ENCODE data around the gene LRRC61. TPM values are rescaled to one million over a fixed set of nuclear protein-coding genes. Genes with fewer than 3 reads are reported as not detected.

LRRC61 gene
- polyA plus RNA-seq, 1 donor from 2014 or later: 29.1 TPM

DNA sequence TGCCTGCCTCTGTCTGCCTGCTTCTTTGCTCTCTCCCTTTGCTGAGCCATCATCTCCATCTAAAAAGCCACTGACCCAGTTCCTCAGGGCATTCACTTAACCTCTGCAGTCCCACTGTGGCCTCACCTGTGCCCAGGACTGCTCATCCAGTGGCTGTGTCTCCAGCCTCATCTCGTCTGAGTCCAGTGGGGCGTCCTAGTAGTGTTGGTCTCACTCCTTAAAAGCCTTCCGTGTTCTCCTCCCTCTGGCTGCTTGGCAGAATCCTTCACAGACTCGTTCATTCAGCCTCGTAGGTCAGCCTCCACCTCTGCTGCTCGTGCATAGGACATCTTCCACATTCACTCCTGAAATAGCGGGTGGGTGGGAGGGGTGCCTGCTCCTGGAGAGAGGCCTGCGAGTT is 11.0 kb downstream of the LRRC61 start:
- Mint-ChIP-seq H3K36me3 (peaks cover 8% of the 10 kb centered on the region), H3K27ac (no peak overlapping the region), H3K9me3 (no peaks in the 10 kb centered on the region), H3K4me3 (no peak overlapping the region), H3K4me1 (peaks cover 0 to 3% (median 0%) of the 10 kb centered on the region in 3 donors), H3K27me3 (peaks cover 1% of the 10 kb centered on the region)

DNA sequence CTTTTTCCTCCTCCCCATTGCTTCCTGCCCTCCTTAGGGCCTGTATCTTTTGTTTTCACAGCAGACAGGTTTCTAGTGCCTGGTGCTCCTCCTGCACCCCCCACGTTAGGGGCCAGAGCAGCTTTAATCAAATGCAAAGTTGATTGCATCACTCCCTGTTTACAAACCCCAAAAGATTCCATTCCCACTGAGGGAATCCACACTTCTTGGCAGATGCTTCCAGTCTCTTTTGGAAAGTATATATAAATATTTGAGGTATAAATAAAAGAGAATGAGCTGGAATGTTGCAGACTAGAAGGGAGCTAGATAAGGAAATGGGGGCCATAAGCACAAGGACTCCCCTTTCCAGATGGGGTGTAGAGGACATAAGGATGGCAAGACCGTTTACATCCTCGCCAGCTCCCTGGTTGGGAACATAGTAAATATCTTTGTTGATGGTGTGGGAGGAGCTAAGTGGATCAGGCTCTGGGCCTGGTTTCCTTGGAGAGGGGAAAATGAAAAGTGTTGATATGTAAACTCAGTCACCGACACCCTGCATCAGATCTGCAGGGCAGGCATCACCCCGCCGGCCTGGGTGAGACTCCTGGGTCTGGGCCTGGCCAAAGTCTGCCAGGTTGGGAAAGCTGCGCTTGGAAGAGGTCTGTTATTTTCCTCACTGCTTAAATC is 12.1 kb downstream of the LRRC61 start:
- peaks cover 10% of the 10 kb centered on the region for H3K27me3 Mint-ChIP-seq
- peak overlapping the region in 1 of 3 donors; percentile 54 for H3K27ac Mint-ChIP-seq
- H3K4me3 Mint-ChIP-seq: no peak overlapping the region
- peaks cover 3% of the 10 kb centered on the region in 3 donors for H3K4me1 Mint-ChIP-seq
- no peaks in the 10 kb centered on the region for H3K9me3 Mint-ChIP-seq
- H3K36me3 Mint-ChIP-seq: peaks cover 8% of the 10 kb centered on the region

DNA sequence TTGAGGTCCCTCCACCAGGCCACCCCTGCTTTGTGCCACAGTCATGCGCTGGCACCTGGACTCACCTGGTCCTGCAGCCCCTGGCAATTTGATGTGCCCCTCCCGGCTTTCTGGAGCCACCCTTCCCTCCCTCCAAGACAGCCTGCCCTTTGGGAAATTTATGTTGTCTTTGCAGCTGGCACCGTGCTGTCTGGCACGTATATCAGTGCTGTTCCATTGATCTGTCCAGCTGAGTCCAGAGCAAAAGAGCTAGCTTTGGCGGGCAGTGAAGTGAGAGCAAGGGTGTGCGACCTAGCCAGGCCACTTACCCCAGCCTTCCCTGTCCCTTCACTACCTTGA is 12.6 kb downstream of the LRRC61 start:
- Mint-ChIP-seq H3K4me3 (no peak overlapping the region), H3K9me3 (no peaks in the 10 kb centered on the region), H3K27me3 (peaks cover 11% of the 10 kb centered on the region), H3K36me3 (peaks cover 8% of the 10 kb centered on the region), H3K4me1 (peaks cover 3 to 4% (median 4%) of the 10 kb centered on the region in 3 donors), H3K27ac (no peak overlapping the region)

DNA sequence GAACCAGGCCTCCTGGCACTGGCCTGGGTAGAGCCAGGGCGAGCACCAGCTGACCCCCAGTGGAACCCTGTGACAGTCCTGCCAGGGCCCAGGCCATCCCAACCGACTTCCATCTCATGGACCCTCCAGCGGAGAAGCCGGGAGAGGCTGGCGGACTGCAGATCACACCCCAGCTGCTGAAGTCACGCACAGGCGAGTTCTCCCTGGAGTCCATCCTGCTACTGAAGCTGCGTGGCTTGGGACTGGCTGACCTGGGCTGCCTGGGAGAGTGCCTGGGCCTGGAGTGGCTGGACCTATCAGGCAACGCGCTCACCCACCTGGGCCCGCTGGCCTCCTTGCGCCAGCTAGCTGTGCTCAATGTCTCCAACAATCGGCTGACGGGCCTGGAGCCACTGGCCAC is 13.6 kb downstream of the LRRC61 start:
- Mint-ChIP-seq H3K4me1 (peaks cover 3 to 4% (median 4%) of the 10 kb centered on the region in 3 donors), H3K27me3 (peaks cover 12% of the 10 kb centered on the region), H3K4me3 (no peak overlapping the region), H3K36me3 (peaks cover 6% of the 10 kb centered on the region), H3K9me3 (no peaks in the 10 kb centered on the region), H3K27ac (no peak overlapping the region)

DNA sequence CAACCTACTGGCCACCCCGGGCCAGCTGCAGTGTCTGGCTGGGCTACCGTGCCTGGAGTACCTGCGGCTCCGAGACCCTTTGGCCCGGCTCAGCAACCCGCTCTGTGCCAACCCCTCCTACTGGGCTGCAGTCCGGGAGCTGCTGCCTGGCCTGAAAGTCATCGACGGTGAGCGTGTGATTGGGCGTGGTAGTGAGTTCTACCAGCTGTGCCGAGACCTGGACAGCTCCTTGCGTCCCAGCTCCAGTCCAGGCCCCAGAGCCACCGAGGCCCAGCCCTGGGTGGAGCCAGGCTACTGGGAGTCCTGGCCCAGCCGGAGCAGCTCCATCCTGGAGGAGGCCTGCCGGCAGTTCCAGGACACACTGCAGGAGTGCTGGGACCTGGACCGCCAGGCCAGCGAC is 14.0 kb downstream of the LRRC61 start:
- H3K4me1 Mint-ChIP-seq: peaks cover 3 to 4% (median 4%) of the 10 kb centered on the region in 3 donors

DNA sequence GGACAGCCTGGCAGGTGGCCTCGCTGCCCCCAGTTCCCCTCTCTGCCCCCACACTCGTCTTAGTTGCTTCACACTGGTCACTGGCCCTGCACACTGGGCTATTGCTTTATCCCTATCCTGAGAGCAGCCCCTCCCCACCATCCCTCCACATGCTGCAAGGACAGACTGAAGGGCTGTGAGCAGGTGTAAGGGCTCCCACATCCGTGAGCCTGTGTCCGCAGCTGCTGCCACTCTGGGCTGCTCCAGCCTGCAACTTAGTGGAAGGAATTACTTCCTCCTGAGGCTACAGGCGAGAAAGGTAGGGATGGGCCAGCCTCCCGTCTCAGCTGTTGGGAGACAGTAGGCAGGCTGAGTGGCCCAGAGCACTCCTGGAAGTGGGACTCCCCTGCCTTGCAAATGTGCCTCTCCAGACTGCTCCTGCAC is 14.5 kb downstream of the LRRC61 start:
- peaks cover 19% of the 10 kb centered on the region for H3K27me3 Mint-ChIP-seq
- no peaks in the 10 kb centered on the region for H3K9me3 Mint-ChIP-seq
- no peak overlapping the region for H3K27ac Mint-ChIP-seq
- H3K4me1 Mint-ChIP-seq: peaks cover 3 to 4% (median 4%) of the 10 kb centered on the region in 3 donors
- peaks cover 6% of the 10 kb centered on the region for H3K36me3 Mint-ChIP-seq
- H3K4me3 Mint-ChIP-seq: no peak overlapping the region

More for the DNA sequence above, 14.0 kb downstream of the LRRC61 start:
- Mint-ChIP-seq H3K4me3 (no peak overlapping the region), H3K9me3 (no peaks in the 10 kb centered on the region), H3K27me3 (peaks cover 17% of the 10 kb centered on the region), H3K36me3 (peaks cover 6% of the 10 kb centered on the region), H3K27ac (no peak overlapping the region)

DNA sequence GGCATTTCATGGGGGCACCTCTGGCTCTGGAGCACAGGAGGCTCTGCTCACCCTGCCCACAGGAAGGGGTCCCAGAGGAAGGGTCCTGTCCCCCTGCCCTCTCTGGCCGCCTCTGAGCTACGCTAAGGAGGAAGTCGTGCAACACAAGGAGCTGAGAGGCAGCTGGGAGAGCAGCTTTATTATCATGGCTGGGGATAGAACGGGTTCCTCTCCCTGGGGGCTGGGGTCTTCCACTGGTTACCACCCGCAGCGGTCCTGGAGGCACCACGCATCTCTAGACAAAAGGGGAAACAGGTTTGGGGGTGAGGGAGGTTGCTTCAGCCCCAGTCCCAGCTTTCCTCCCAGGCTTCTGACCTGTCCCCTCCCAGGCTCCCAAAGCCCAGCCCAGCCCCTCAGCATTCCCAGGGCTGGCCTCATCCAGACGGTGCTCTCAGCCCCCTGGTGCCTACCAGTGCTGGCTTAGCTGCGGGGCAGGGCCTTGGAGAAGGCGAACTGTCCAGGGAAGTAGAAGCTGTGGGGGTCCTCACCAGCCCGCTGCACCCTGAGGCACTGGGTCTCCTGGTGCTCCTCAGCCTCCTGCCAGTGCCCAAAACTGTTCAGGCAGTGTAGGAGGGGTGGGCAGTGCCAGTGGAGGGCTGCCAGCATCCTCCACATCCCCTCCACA is 15.1 kb downstream of the LRRC61 start:
- Mint-ChIP-seq H3K27ac (no peak overlapping the region), H3K36me3 (peaks cover 8% of the 10 kb centered on the region), H3K27me3 (peaks cover 19% of the 10 kb centered on the region), H3K4me1 (peaks cover 3 to 4% (median 4%) of the 10 kb centered on the region in 3 donors), H3K9me3 (no peaks in the 10 kb centered on the region), H3K4me3 (no peak overlapping the region)

DNA sequence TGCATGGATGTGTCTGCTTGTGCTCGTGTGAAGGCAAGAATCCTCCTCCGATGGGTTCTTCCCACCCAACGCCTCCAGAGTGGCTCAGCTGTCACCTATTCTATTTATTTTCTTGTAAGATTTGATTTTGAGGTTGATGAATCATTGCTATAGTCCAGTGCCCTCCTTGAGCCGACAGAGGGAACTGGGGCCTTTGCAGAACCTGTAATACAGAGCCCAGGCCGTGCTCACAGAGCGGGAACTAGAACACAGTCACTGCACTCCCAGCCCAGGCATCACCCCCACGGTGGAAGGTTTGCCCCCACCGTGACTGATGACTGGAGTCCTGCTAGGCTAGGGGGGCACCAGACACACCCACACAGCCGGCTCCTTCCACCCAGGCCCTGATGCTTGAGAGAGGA is 16.3 kb downstream of the LRRC61 start:
- H3K4me1 Mint-ChIP-seq: peaks cover 3 to 4% (median 4%) of the 10 kb centered on the region in 3 donors
- H3K4me3 Mint-ChIP-seq: no peak overlapping the region
- H3K9me3 Mint-ChIP-seq: peaks cover 0 to 4% (median 1%) of the 10 kb centered on the region in 3 donors
- no peak overlapping the region for H3K27ac Mint-ChIP-seq
- peaks cover 21% of the 10 kb centered on the region for H3K27me3 Mint-ChIP-seq
- H3K36me3 Mint-ChIP-seq: peaks cover 9% of the 10 kb centered on the region

DNA sequence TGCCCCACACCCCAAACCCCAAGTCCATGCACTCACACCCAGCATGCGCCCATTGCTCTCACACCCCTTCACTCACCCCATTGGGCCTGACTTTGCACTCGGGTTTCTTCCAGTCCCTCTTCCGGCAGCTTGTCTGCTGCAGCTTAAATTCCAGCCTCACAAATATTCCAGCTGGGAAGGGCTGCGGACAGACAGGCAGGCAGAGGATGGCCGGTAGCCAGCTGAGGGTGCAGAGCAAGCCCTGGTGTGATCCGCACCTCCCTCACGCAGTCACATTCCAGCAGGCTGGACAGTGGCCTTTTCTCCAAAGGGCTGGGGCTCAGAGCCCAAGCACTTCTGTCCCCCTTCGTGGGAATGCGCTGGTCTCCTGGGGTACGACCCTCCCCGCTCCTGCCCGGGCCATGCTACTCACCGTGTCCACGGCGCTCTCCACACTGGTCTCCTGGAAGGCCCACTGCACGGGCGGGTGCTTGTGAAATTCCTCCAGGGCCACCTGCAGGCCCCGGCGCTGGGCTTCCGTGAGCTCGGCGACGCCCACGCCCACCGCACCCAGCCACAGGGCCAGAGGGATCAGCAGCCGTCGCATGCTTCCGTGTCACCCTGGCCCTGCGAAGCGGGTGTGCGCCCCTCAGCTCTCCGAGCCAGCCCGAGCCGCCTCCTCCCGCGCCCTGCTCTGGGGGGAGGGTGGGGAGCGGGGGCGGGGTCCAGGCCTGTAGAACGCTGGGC is 17.0 kb downstream of the LRRC61 start:
- Mint-ChIP-seq H3K27me3 (peaks cover 21% of the 10 kb centered on the region), H3K4me1 (peaks cover 3 to 4% (median 4%) of the 10 kb centered on the region in 3 donors), H3K36me3 (peaks cover 9% of the 10 kb centered on the region), H3K4me3 (no peak overlapping the region), H3K27ac (no peak overlapping the region), H3K9me3 (peaks cover 0 to 4% (median 3%) of the 10 kb centered on the region in 3 donors)

DNA sequence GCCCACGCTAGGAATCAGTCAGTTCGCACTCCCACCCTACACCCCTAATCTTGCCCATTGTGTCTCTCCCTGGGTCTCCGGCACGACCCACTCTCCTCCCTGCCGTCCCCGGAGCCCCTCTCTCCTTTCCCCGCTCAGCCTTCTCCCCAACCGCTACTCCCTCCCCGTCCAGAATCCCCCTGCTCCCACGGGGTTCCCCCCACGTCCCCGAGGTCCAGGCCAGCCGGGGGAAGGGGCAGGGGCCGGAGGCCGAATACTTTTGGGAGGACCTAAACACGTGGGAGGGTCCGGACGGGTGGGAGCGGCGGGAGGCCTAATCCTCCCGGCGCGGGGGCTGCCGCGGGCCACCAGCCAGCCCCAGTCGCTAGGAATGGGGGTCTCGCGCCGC is 17.7 kb downstream of the LRRC61 start:
- H3K4me1 Mint-ChIP-seq: peaks cover 3 to 4% (median 4%) of the 10 kb centered on the region in 3 donors
- H3K27me3 Mint-ChIP-seq: peaks cover 21% of the 10 kb centered on the region

DNA sequence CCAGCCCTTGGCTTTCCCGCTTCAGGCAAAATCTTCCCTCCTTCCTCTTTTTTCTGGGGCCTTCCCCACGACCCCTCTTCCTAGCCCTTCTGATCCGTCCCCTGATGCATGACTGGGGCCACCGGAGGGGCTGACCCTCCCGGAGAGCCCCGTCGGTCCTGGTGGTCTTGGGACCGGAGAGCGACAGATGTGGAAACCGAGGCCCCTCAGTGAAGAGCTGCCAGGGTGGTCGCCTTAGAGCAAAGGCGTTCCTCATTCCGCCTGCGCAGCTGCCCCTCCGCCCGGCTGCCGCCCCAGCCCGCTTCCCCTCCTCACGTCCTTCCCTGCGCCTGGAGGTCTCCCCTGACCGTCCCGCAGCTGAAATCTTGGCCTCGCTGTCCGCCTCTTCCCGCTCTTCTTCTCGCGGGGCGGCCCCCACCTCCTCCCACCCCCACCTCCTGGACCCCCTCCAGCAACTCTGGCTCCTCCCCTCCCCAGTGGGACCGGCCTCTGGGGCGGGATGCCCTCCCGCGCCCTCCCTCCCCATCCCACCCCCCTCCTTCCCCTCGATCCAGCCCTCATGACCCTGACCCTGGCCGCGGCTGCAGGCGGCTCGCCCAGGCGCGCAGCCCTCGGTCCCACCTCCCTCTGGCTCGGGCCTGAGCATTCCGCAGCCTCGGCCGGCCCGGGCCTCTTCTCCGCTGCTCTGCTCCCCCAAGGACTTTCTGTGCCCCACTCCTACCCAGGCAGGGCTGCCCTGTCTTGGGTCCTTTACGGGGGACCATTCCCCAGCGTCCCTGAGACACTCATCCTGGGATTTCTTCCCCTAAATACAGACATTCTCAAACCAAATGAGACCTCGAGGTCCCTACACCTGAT is 18.3 kb downstream of the LRRC61 start, which contains the start of gene RARRES2:
RARRES2 (minus strand) TSS at position 367 of the 858 bp plus-strand sequence. CDS start 1,020 bp downstream, outside the sequence.
- Mint-ChIP-seq H3K9me3 (peaks cover 0 to 4% (median 3%) of the 10 kb centered on the region in 3 donors), H3K36me3 (peaks cover 7% of the 10 kb centered on the region), H3K27me3 (peaks cover 21% of the 10 kb centered on the region), H3K4me3 (no peak within 1 kb of the TSS), H3K27ac (no peak within 1 kb of the TSS), H3K4me1 (peaks cover 0 to 4% (median 4%) of the 10 kb centered on the region in 3 donors)

More for the DNA sequence above, 17.7 kb downstream of the LRRC61 start:
- Mint-ChIP-seq H3K9me3 (peaks cover 0 to 4% (median 3%) of the 10 kb centered on the region in 3 donors), H3K36me3 (peaks cover 9% of the 10 kb centered on the region), H3K27ac (no peak overlapping the region), H3K4me3 (no peak overlapping the region)

DNA sequence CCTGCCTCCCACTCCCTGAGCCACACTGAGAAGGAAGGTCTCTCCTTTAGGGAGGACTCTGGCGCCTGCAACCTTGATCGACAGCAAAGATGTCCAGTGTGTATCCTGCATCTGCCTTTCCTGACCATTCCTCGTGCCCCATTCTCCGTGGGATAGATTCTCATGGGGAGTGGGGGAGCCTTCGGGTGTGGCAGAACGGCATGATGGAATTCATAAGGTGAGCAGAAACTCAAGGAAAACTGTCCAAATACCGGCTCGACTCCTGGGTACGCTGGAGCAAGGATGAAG is 18.9 kb downstream of the LRRC61 start:
- peaks cover 21% of the 10 kb centered on the region for H3K27me3 Mint-ChIP-seq
- peaks cover 7% of the 10 kb centered on the region for H3K36me3 Mint-ChIP-seq
- H3K9me3 Mint-ChIP-seq: peaks cover 0 to 4% (median 3%) of the 10 kb centered on the region in 3 donors
- H3K4me1 Mint-ChIP-seq: peaks cover 0 to 4% (median 4%) of the 10 kb centered on the region in 3 donors
- no peak overlapping the region for H3K4me3 Mint-ChIP-seq
- H3K27ac Mint-ChIP-seq: no peak overlapping the region

DNA sequence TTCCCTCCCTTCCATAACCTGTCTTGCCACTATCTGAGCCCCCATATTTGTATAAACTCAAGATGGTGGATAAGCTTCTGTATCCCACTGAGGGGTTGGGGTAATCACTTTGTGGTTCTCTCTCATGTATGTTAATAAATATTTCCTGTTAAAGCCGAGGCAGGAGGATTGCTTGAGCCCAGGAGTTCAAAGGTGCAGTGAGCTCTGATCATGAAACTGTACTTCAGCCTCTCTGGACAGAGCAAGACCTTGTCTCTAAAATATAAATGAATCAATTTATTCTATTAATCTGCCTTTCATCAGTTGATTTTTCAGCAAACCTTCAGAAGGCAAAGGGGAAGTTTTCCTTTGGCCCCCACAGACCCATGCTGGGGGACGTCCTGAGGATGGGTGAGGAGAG is 20.1 kb downstream of the LRRC61 start:
- Mint-ChIP-seq H3K27me3 (peaks cover 20% of the 10 kb centered on the region), H3K9me3 (peaks cover 0 to 4% (median 3%) of the 10 kb centered on the region in 3 donors), H3K4me3 (no peak overlapping the region), H3K4me1 (peaks cover 0 to 4% (median 4%) of the 10 kb centered on the region in 3 donors), H3K27ac (peak overlapping the region in 2 of 3 donors; percentile 16 to 20), H3K36me3 (peaks cover 7% of the 10 kb centered on the region)

DNA sequence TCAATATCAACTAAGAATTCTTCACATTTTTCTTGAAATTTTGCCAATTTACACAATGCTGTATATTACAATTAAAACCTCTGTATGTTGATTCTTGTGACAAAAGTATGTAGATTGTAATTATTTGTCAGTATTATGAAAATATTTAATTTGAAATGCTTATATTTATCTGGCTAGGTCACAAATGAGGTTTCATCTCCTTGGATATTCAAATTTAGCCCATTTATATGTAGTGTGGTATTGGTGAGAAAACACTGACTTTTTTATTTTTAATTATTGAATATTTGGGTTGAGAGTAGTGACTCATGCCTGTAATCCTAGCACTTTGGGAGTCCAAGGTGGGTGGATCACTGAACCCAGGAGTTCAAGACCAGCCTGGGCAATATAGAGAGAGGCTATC is 21.1 kb downstream of the LRRC61 start:
- peaks cover 7% of the 10 kb centered on the region for H3K36me3 Mint-ChIP-seq
- H3K4me1 Mint-ChIP-seq: peaks cover 0 to 4% (median 4%) of the 10 kb centered on the region in 3 donors
- no peak overlapping the region for H3K4me3 Mint-ChIP-seq
- H3K27me3 Mint-ChIP-seq: peaks cover 20% of the 10 kb centered on the region
- H3K9me3 Mint-ChIP-seq: peaks cover 0 to 4% (median 3%) of the 10 kb centered on the region in 3 donors
- H3K27ac Mint-ChIP-seq: no peak overlapping the region

All from IgD-negative memory B cell (primary cell).